Stimulated activated memory B cell treated with anti-CD40 and anti-IgM and Interleukin-4, amounts not matched to agents 10 μg/mL and 1 μg/mL and 100 μg/mL, for 72 hours (primary cell): Measurements from ENCODE around the gene COG8.
A peak's percentile ranks its signal among the peaks of the same experiment; 100 is the strongest.
"Not testable (repeated sequence)": the region's sequence is repeated elsewhere in the genome, so short reads cannot be mapped to it uniquely, and the experiment has no call there.

Experiments
- ATAC-seq: fragments of 150-1000 bp; cut with Tn5 transposase; 2 replicates; pipeline ENCODE4 v1.10.0; 2021
- H3K27ac Mint-ChIP-seq: one replicate; pipeline ENCODE4 v1.8.0; 2022; ENCODE audit warnings: mild to moderate bottlenecking, mixed read lengths
- H3K27me3 Mint-ChIP-seq: one replicate; pipeline ENCODE4 v1.8.0; 2022; ENCODE audit warnings: mixed read lengths
- H3K36me3 Mint-ChIP-seq: one replicate; pipeline ENCODE4 v1.8.0; 2022; ENCODE audit warnings: mixed read lengths
- H3K4me1 Mint-ChIP-seq: one replicate; pipeline ENCODE4 v1.8.0; 2022; ENCODE audit warnings: mixed read lengths
- H3K4me3 Mint-ChIP-seq: one replicate; pipeline ENCODE4 v1.8.0; 2022; ENCODE audit warnings: mild to moderate bottlenecking, moderate library complexity, mixed read lengths
- H3K9me3 Mint-ChIP-seq: one replicate; pipeline ENCODE4 v1.8.0; 2022; ENCODE audit warnings: mixed read lengths

Gene COG8

DNA sequence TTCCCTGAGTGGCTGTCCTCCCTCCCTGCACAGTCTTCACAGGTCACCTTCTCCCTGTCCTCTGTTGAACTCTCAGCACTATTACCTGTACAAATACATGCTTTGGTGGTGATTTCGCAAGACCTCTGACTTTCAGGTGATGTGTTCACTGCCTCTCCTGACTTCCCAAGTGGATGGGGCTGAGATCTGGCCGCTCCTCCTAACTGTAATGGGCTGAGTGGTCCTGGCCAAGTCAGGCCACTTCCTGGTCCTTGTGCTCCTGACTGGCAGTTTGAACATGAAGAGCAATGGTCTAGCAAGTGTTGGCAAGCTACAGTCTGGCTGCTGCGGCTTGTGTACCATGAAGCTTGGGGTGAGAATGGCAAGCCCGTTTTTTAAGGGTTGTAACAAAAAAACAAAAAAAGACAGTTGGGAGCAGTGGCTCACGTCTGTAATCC, 23.9 kb upstream of the COG8 start:
- H3K4me1 Mint-ChIP-seq = peaks cover 18% of the 10 kb centered on the region
- no peak for ATAC-seq
- H3K4me3 Mint-ChIP-seq = no peak overlapping the region
- H3K36me3 Mint-ChIP-seq = peaks cover 64% of the 10 kb centered on the region
- peak overlapping the region; percentile 3 for H3K27ac Mint-ChIP-seq
- no peaks in the 10 kb centered on the region for H3K9me3 Mint-ChIP-seq
- no peaks in the 10 kb centered on the region for H3K27me3 Mint-ChIP-seq

DNA sequence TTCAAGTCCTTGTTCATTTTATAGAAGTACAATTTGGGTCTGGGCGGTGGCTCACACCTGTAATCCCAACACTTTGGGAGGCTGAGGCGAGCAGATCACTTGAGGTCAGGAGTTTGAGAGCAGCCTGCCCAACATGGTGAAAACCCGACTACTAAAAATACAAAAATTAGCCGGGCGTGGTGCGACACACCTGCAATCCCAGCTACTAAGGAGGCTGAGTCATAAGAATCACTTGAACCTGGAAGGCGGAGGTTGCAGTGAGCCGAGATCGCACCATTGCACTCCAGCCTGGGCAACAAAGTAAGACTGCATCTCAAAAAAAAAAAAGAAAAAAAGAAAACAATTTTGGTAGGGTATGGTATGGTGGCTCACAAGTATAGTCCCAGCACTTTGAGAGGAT, 20.7 kb upstream of the COG8 start:
- not testable (repeated sequence) for ATAC-seq, H3K27me3 Mint-ChIP-seq, H3K27ac Mint-ChIP-seq, H3K4me3 Mint-ChIP-seq, H3K9me3 Mint-ChIP-seq
- Mint-ChIP-seq H3K4me1 (peaks cover 18% of the 10 kb centered on the region), H3K36me3 (peaks cover 53% of the 10 kb centered on the region)

DNA sequence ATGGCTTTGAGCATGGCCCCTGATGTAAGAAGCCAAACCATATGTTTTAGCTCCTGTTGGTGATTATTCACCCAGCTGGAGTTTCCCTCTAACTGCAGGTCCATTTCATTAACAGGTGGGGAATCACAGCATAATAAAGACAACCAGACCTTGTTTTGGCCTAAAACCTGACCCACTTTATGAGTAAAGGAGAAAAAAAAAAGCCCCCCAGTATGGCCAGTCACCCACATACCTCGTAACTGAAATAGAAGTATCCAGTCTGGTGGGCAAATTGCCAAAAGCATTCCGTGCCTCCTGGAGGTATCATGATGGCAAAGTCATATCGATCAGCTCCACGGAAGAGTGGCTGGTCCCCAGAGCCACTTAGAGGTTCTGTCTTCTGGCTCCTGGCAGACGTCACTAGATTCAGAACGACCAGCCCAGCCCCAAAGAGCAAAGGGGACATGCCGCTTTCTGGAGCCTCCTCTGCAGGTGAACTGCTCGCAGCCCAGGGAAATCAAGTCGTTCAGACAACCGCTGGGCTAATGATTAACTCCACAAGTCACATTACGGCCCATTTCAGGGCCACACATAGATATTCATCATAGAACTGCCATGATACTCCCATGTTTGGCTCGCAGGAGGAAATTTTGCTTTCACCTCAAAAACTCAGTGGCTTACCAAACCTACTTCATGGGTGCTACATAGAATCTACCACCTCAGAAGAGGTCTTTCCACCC, 12.1 kb upstream of the COG8 start, which contains the start of gene TMED6:
TSS of gene TMED6 (minus strand) at position 478 of the 719 bp plus-strand sequence. CDS start at position 445, 33 bp downstream.
- H3K27ac Mint-ChIP-seq = peak within 1 kb of the TSS; percentile 11
- H3K4me1 Mint-ChIP-seq = peaks cover 5% of the 10 kb centered on the region
- H3K36me3 Mint-ChIP-seq = peaks cover 46% of the 10 kb centered on the region
- no peak for ATAC-seq
- no peak within 1 kb of the TSS for H3K4me3 Mint-ChIP-seq
- H3K9me3 Mint-ChIP-seq = no peaks in the 10 kb centered on the region
- H3K27me3 Mint-ChIP-seq = no peaks in the 10 kb centered on the region

DNA sequence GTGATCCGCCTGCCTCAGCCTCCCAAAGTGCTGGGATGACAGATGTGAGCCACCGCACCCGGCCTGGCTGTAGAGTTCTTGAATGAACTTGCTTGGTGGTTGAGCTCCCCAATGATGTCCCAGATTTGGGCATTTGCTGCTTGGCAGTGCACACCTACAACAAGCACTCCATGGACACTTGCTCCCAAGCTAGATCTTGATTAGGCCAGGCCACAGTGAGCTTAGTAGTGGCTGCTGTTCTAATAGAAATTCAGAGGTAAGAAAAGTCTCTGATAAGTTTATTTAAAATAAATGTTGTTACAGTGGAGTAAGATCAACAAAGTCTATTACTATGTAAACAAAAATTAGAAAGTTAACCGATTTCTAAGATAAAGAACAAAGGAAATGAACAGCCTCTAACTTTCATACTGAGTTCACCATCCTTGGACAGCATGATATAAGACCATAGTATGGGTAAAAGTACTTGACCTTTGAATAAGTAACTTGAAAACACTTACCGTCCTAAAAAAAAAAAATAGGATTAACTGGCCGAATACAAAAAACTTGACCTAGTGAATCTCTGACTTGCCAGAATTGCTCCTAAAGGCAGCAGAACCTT, 11.3 kb upstream of the COG8 start:
- no peaks in the 10 kb centered on the region for H3K9me3 Mint-ChIP-seq
- ATAC-seq = no peak
- peaks cover 44% of the 10 kb centered on the region for H3K36me3 Mint-ChIP-seq
- peaks cover 13% of the 10 kb centered on the region for H3K4me1 Mint-ChIP-seq
- no peaks in the 10 kb centered on the region for H3K27me3 Mint-ChIP-seq
- H3K27ac Mint-ChIP-seq = no peak overlapping the region
- no peak overlapping the region for H3K4me3 Mint-ChIP-seq

DNA sequence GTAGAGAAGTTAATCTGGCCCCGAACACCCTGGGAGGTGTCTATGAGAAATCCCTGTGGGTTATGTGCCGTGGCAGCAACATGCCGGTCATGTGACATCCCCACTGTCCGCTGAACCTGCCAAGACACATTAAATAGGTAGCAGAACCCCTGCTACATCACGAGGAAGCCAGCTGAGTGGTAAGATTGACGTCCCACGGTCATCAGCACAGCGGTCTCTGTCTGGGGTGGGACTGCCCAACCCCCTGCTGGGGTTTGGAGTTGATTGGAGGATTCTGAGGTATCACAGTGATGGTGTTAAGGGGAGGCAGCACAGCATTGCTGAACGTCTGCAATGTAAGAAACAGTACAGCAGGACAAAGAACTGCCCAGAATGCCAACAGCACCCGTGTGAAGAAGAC, 10.2 kb upstream of the COG8 start:
- peaks cover 36% of the 10 kb centered on the region for H3K36me3 Mint-ChIP-seq
- H3K4me3 Mint-ChIP-seq = no peak overlapping the region
- no peak overlapping the region for H3K27ac Mint-ChIP-seq

DNA sequence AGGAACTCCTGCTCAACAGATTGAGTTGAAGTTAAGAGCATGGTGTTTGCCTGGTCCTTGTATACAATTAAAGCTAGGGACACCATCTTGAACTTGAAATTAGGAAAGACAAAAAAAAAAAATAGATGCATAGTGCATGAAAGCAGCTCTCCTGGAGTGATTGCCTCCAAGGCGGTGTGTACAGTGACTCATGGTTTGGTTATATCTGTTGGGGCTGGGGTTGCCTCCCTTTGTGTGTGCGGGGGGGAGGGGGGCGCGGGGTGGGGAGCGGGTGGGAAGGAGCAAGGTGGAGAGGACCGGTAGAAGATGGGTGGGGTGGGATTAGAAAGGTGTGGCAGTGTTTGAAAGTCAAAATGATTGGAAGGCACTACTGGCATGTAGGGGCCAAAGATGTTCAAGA, 8.9 kb upstream of the COG8 start:
- H3K36me3 Mint-ChIP-seq = peaks cover 35% of the 10 kb centered on the region
- H3K9me3 Mint-ChIP-seq = no peaks in the 10 kb centered on the region
- H3K27me3 Mint-ChIP-seq = no peaks in the 10 kb centered on the region
- H3K4me1 Mint-ChIP-seq = peaks cover 14% of the 10 kb centered on the region
- no peak for ATAC-seq
- no peak overlapping the region for H3K27ac Mint-ChIP-seq
- no peak overlapping the region for H3K4me3 Mint-ChIP-seq

More for the DNA sequence above, 10.2 kb upstream of the COG8 start:
- no peak for ATAC-seq
- Mint-ChIP-seq H3K4me1 (peaks cover 14% of the 10 kb centered on the region), H3K9me3 (no peaks in the 10 kb centered on the region), H3K27me3 (no peaks in the 10 kb centered on the region)

DNA sequence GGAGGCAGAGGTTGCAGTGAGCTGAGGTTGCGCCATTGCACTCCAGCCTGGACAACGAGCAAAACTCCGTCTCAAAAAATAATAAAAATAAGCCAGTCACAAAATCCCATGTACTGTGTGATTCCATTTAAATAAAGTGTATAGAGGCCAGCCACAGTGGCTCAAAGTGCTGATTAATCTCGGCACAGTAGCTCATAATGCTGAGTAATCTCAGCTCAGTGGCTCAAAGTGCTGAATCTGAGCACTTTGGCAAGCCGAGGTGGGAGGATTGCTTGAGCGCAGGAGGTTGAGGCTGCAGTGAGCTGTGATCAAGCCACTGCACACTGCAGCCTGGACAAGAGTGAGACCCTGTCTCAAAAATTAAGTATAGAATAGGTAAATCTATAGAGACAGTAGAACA, 7.3 kb upstream of the COG8 start:
- Mint-ChIP-seq H3K9me3 (no peaks in the 10 kb centered on the region), H3K36me3 (peaks cover 23% of the 10 kb centered on the region), H3K4me1 (peaks cover 14% of the 10 kb centered on the region), H3K4me3 (no peak overlapping the region), H3K27ac (peak overlapping the region; percentile 65), H3K27me3 (no peaks in the 10 kb centered on the region)
- ATAC-seq = no peak

DNA sequence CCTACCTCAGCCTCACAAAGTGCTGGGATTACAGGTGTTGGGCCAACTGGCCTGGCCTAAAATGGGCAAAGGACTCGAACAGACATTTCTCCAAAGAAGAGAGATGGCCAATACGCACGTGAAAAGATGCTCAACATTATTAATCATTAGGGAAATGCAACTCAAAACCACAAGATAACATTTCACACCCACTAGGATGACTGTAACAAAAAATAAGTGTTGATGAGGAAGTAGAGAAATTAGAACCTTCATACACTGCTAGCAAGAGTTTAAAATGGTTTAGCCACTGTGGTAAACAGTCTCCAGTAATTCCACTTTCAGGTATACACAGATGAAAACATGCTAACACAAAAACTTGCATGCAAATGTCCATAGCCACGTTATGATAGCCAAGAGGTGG, 6.6 kb upstream of the COG8 start:
- no peaks in the 10 kb centered on the region for H3K27me3 Mint-ChIP-seq
- peaks cover 18% of the 10 kb centered on the region for H3K4me1 Mint-ChIP-seq

DNA sequence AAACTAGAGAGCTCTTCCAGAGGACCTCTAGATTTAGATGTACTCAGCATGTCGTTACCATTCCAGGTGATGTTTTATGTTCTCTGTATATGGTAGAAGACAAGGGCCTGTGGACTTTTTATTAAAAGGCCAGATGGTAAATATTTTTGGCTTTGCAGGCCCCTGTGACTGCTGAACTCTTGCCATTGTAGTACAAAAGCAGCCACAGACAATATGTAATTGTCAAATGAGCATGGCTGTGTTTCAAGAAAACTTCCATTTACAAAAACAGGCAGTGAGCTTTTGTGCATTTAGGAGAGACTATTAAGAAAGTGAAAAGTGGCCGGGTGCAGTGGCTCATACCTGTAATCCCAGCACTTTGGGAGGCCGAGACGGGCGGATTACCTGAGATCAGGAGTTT, 4.8 kb upstream of the COG8 start:
- Mint-ChIP-seq H3K27ac (no peak overlapping the region), H3K4me3 (no peak overlapping the region), H3K4me1 (peaks cover 35% of the 10 kb centered on the region), H3K27me3 (no peaks in the 10 kb centered on the region), H3K9me3 (no peaks in the 10 kb centered on the region), H3K36me3 (peaks cover 28% of the 10 kb centered on the region)
- no peak for ATAC-seq

More for the DNA sequence above, 6.6 kb upstream of the COG8 start:
- H3K36me3 Mint-ChIP-seq = peaks cover 24% of the 10 kb centered on the region
- H3K9me3 Mint-ChIP-seq = no peaks in the 10 kb centered on the region
- ATAC-seq = peak; percentile 75
- no peak overlapping the region for H3K4me3 Mint-ChIP-seq
- H3K27ac Mint-ChIP-seq = peak overlapping the region; percentile 51

DNA sequence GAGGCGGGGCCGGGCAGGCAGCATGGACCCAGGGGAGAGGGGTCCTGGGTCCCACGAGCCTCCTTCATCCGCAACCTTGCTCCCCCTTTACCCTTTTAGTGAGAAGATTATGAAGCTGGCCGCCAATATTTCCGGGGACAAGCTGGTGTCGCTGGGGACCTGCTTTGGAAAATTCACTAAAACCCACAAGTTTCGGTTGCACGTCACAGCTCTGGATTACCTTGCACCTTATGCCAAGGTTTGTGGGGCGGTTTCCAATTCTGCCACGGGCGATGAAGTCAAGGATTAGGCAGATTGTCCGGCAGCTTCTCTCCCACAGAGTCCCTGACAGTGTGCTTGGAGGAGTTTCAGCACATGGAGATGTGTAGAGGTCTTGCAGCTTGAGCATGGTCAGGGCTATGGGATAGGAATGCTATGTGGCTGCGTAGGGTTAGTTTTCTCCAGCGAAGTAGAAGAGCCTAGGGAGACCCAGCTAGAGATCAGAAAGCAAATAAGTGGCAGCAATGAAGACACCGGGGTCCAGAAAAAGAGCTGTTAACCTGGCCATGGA, 806 bp upstream of the COG8 start:
- H3K27ac Mint-ChIP-seq = peak overlapping the region; percentile 94
- no peak for ATAC-seq
- H3K27me3 Mint-ChIP-seq = no peaks in the 10 kb centered on the region
- peak overlapping the region; percentile 99 for H3K4me3 Mint-ChIP-seq
- H3K4me1 Mint-ChIP-seq = peaks cover 53% of the 10 kb centered on the region
- H3K9me3 Mint-ChIP-seq = no peaks in the 10 kb centered on the region
- peaks cover 26% of the 10 kb centered on the region for H3K36me3 Mint-ChIP-seq

DNA sequence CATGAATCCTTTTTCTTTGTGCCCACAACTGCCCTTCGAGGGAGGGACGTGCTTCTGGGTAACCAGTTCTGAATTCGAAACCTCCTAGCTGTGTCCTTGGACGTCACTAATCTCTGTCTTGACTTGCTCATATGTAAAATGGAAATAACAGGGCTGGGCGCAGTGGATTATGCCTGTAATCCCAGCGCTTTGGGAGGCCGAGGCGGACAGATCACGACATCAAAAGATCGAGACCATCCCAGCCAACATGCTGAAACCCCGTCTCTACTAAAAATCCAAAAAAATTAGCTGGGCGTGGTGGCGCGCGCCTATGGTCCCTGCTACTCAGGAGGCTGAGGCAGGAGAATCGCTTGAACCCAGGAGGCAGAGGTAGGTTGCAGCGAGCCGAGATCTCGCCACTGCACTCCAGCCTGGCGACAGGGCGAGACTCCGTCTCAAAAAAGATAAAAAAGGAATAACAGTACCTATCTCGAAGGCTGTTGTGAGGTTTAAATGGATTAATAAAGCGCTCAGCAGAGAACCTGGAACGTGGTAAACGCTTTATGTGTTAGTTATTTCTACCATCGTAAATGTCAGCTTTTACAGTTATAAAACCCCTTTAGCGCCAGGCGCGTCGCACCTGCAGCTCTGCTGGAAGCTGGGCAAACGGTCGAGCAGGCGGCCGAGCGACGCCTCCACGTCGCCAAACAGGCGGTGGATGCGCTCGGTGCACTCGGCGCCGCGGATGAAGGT, 641 bp downstream of the COG8 start:
- H3K4me1 Mint-ChIP-seq = peaks cover 58% of the 10 kb centered on the region
- ATAC-seq = no peak

DNA sequence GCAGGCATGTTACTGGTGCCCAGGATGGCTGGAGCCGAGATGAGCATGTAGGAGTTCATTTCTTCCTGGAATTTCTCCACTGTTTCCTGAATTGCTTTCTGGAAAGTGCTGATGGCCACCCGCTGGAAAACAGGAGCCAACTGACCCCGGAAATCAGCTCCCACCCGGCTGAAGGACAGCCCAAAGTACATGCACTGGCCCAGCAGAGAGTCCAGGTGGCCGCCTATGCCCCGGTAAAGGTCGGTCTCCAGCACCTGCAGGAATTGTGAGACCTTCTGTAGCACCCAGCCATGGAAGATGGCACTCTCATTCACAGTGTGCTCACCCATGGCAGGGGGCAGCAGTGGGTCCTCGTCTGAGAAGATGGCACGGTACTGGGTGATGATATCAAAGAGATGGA, 4.7 kb downstream of the COG8 start:
- Mint-ChIP-seq H3K36me3 (peaks cover 38% of the 10 kb centered on the region), H3K9me3 (no peaks in the 10 kb centered on the region), H3K4me3 (no peak overlapping the region), H3K4me1 (peaks cover 49% of the 10 kb centered on the region), H3K27me3 (no peaks in the 10 kb centered on the region), H3K27ac (no peak overlapping the region)
- no peak for ATAC-seq

More for the DNA sequence above, 641 bp downstream of the COG8 start:
- peak overlapping the region; percentile 99 for H3K4me3 Mint-ChIP-seq
- peak overlapping the region; percentile 94 for H3K27ac Mint-ChIP-seq
- no peaks in the 10 kb centered on the region for H3K27me3 Mint-ChIP-seq
- peaks cover 39% of the 10 kb centered on the region for H3K36me3 Mint-ChIP-seq
- no peaks in the 10 kb centered on the region for H3K9me3 Mint-ChIP-seq

DNA sequence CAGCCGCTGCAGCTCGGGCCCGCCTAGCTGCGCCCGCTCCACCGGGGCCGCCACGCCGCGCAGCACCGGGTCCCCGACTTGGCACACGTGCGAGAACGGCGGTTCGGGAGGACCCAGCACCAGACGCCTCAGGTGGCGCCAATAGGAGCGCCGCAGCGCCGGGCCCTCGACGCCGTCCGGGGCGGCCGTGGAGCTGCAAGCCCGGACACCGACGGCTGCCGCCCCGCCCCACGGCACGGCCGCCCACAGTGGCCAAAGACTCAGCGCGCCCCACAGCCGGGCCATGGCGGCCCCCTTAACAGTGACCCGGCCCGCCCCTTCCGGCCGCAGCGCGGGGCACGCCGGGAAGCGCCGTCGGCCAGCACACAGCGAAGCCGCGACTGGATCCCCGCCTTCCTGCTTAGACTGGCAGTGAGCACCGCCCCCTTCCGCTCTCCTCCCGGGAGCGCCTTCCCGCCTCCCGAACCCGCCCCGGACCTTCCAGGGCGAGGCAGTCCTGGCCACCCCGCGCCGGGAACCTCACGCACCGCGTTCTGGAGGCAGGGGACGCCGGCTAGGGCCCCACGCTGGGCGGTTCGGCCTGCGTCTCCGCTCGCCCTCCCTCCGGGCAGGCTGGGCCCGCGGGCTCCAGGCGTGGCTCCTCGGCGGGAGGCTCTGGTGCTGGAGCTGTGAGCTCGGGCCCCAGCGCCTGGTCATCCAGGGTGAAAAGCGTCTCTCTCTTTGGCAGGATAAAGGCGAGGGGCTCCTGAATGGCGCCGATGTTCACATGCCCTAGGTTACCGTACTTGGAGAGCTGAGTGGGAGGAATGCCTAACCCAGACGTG, 8.9 kb downstream of the COG8 start, which contains the start of gene PDF:
TSS of gene PDF (minus strand) at position 303 of the 824 bp plus-strand sequence. CDS start at position 285, 18 bp downstream.
- H3K4me3 Mint-ChIP-seq = peak within 1 kb of the TSS; percentile 88
- H3K4me1 Mint-ChIP-seq = peaks cover 44% of the 10 kb centered on the region
- ATAC-seq = peak; percentile 98
- H3K36me3 Mint-ChIP-seq = peaks cover 37% of the 10 kb centered on the region
- no peaks in the 10 kb centered on the region for H3K27me3 Mint-ChIP-seq
- peak within 1 kb of the TSS; percentile 72 for H3K27ac Mint-ChIP-seq
- H3K9me3 Mint-ChIP-seq = no peaks in the 10 kb centered on the region

DNA sequence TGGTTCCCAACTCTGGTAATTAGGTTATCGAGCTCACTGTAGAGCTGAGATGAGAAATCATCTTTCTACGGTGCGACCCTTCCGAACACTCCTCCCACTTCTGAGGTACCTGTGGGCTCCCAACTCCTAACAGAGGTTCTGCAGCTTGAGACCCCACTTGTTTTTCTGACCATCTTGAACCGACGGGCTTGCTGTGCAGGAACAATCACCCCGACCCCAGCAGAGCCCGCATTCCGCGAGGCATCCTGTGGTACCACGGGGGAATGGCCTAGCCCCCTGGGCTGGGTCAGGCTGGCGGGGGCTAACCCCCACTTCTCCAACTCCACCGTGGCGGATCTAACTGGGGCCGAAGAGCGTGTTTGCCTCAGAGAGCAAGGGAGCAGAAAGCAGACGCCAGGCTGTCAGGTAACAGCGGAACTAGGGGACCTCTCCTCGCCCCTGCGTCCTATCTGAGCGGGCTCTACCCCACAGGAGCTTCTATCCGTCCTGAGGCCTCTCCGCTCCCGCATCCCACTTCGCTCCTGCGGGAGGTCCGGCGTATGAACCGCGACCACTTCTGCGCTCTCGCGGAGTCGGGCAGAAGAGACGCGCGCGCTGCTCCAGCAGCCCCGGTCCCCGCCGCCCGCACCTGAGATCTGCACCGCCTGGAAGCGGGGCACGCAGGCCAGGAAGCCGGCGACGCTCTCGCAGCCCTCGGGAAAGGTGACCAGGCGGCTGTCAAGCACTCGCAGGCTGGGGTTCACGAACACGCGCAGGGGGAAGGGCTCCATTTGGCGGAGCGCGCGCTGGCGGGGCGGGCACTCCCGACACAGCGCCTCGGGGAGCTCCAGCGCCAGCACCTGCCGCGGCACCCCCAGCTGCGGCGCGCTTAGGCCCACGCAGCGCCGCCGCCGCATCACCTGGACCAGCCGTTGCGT, 9.7 kb downstream of the COG8 start:
- Mint-ChIP-seq H3K27ac (peak overlapping the region; percentile 60), H3K9me3 (no peaks in the 10 kb centered on the region), H3K36me3 (peaks cover 37% of the 10 kb centered on the region)

More for the DNA sequence above, 9.7 kb downstream of the COG8 start:
- H3K4me1 Mint-ChIP-seq = peaks cover 47% of the 10 kb centered on the region
- ATAC-seq = peak; percentile 66
- no peaks in the 10 kb centered on the region for H3K27me3 Mint-ChIP-seq
- peak overlapping the region; percentile 88 for H3K4me3 Mint-ChIP-seq
